NB4 (cell line): ENCODE measurements around the gene CALD1.

Experiments
- CTCF ChIP-seq: IDR thresholded peaks from one replicate; pipeline ENCODE4 v1.5.1; 2012; ENCODE audit warnings: low read depth, low read length
- MAX ChIP-seq: IDR thresholded peaks from 2 replicates; pipeline ENCODE4 v1.6.1; 2011; ENCODE audit warnings: low read depth, low read length
- MYC ChIP-seq: IDR thresholded peaks from 2 replicates; pipeline ENCODE4 v1.6.1; 2011; ENCODE audit warnings: low read depth, low read length

- no peak for TF ChIP-seq CTCF
- TF ChIP-seq MAX, result no peak
- no peak for TF ChIP-seq MYC
These were observed 113.5 kb downstream of the CALD1 start for GRCh38 chr7:134892963-134893362.
